Breast epithelium (tissue), 3 donors: ENCODE results near the gene CBX7.

Source experiments
- POLR2A ChIP-seq: fragments of 450-650 bp; IDR thresholded peaks from one replicate; pipeline ENCODE4 v1.6.1; 2016; ENCODE audit warnings: antibody characterized with exemption, mild to moderate bottlenecking, moderate library complexity
- TF ChIP-seq, protein P1 (sequence below), 3 donors: fragments of 450-650 bp; IDR thresholded peaks; one replicate each; pipeline ENCODE4 v1.5.1; 2016 to 2017; ENCODE audit warnings: antibody characterized with exemption in 3 of 3, mild to moderate bottlenecking in 3 of 3, moderate library complexity in 3 of 3

DNA sequence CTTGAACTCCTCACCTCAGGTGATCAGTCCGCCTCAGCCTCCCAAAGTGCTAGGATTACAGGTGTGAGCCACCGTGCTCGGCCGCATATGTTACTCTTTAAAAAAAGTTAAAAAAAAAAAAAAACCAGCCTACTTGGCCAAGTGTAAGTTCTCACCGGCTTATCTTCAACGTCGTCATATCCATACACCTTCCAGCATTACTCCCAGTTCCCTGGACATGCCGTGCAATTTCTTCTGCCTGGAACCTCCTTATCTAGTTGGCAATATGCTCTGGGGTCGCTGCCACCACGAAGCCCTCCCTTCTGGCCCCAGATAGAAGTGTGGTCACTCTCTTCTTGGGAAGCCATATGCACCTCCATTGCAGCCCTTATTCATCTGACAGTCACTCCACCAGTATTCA lies 36.3 kb upstream of the CBX7 start:
- TF ChIP-seq POLR2A = no peak
- TF ChIP-seq, protein P1, sequence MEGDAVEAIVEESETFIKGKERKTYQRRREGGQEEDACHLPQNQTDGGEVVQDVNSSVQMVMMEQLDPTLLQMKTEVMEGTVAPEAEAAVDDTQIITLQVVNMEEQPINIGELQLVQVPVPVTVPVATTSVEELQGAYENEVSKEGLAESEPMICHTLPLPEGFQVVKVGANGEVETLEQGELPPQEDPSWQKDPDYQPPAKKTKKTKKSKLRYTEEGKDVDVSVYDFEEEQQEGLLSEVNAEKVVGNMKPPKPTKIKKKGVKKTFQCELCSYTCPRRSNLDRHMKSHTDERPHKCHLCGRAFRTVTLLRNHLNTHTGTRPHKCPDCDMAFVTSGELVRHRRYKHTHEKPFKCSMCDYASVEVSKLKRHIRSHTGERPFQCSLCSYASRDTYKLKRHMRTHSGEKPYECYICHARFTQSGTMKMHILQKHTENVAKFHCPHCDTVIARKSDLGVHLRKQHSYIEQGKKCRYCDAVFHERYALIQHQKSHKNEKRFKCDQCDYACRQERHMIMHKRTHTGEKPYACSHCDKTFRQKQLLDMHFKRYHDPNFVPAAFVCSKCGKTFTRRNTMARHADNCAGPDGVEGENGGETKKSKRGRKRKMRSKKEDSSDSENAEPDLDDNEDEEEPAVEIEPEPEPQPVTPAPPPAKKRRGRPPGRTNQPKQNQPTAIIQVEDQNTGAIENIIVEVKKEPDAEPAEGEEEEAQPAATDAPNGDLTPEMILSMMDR (IDR thresholded peaks at IDR 0.05) = no peak
